Progenitor cell of endocrine pancreas (in vitro differentiated cells): Measurements from ENCODE around the gene TMEM163. TPM values are rescaled to one million over a fixed set of nuclear protein-coding genes. Genes with fewer than 3 reads are reported as not detected.

Experiments used
- DNase-seq: peaks from one replicate; pipeline ENCODE4 v3.0.0; 2021; ENCODE audit warnings: low spot score; ENCODE audit not compliant: unreplicated experiment
- H3K27ac Mint-ChIP-seq: 2 replicates; pipeline ENCODE4 v1.8.0; 2021; ENCODE audit warnings: mild to moderate bottlenecking, moderate library complexity, mixed read lengths
- H3K27me3 Mint-ChIP-seq: 2 replicates; pipeline ENCODE4 v1.8.0; 2021; ENCODE audit warnings: mixed read lengths
- H3K36me3 Mint-ChIP-seq: 2 replicates; pipeline ENCODE4 v1.8.0; 2022; ENCODE audit warnings: mixed read lengths; ENCODE audit not compliant: insufficient read depth
- H3K4me1 Mint-ChIP-seq: 2 replicates; pipeline ENCODE4 v1.8.0; 2021; ENCODE audit warnings: low read depth, mixed read lengths
- H3K4me3 Mint-ChIP-seq: 2 replicates; pipeline ENCODE4 v1.8.0; 2021; ENCODE audit warnings: low read depth, mild to moderate bottlenecking, moderate library complexity, mixed read lengths
- H3K9me3 Mint-ChIP-seq: 2 replicates; pipeline ENCODE4 v1.8.0; 2021; ENCODE audit warnings: low read depth, mixed read lengths
- CTCF ChIP-seq: fragments of 200-600 bp; sonication (generic); IDR thresholded peaks from one replicate; pipeline ENCODE4 v1.5.0; 2021; ENCODE audit warnings: antibody characterized with exemption, mild to moderate bottlenecking; ENCODE audit not compliant: unreplicated experiment
- total RNA-seq: library from RNA; stranded (reverse); gene quantifications from 2 replicates; pipeline ENCODE4 v1.2.1, GENCODE V29; 2021

Gene TMEM163
- total RNA-seq, 1 donor from 2014 or later, result 3.8 TPM

GRCh38 chr2:134558208-134558830 is 160.5 kb downstream of the TMEM163 start:
- TF ChIP-seq CTCF, result no peak
- no peaks in the 10 kb centered on the region for H3K36me3 Mint-ChIP-seq
- peaks cover 21% of the 10 kb centered on the region for H3K4me1 Mint-ChIP-seq
- H3K4me3 Mint-ChIP-seq, result no peak overlapping the region
- no peak for DNase-seq
- H3K27me3 Mint-ChIP-seq, result peaks cover 8% of the 10 kb centered on the region
- H3K9me3 Mint-ChIP-seq, result no peaks in the 10 kb centered on the region
- H3K27ac Mint-ChIP-seq, result no peak overlapping the region

GRCh38 chr2:134555411-134555810 is 163.4 kb downstream of the TMEM163 start:
- Mint-ChIP-seq H3K4me1 (peaks cover 21% of the 10 kb centered on the region), H3K36me3 (no peaks in the 10 kb centered on the region), H3K27me3 (peaks cover 8% of the 10 kb centered on the region), H3K9me3 (no peaks in the 10 kb centered on the region), H3K4me3 (no peak overlapping the region), H3K27ac (no peak overlapping the region)
- DNase-seq, result no peak
- TF ChIP-seq CTCF, result no peak

GRCh38 chr2:134553657-134554056 is 165.1 kb downstream of the TMEM163 start:
- DNase-seq, result no peak
- H3K9me3 Mint-ChIP-seq, result no peaks in the 10 kb centered on the region
- H3K27me3 Mint-ChIP-seq, result peaks cover 8% of the 10 kb centered on the region
- TF ChIP-seq CTCF, result no peak
- H3K4me1 Mint-ChIP-seq, result peaks cover 17% of the 10 kb centered on the region
- no peak overlapping the region for H3K27ac Mint-ChIP-seq
- H3K4me3 Mint-ChIP-seq, result no peak overlapping the region
- no peaks in the 10 kb centered on the region for H3K36me3 Mint-ChIP-seq

- no peak for DNase-seq
- no peaks in the 10 kb centered on the region for H3K27me3 Mint-ChIP-seq
- H3K27ac Mint-ChIP-seq, result no peak overlapping the region
- no peak overlapping the region for H3K4me3 Mint-ChIP-seq
- no peak for TF ChIP-seq CTCF
- H3K4me1 Mint-ChIP-seq, result peaks cover 1% of the 10 kb centered on the region
- H3K9me3 Mint-ChIP-seq, result no peaks in the 10 kb centered on the region
- H3K36me3 Mint-ChIP-seq, result no peaks in the 10 kb centered on the region
Measured at GRCh38 chr2:134550566-134551164, 168.1 kb downstream of the TMEM163 start.

- no peak for TF ChIP-seq CTCF
- no peak overlapping the region for H3K27ac Mint-ChIP-seq
- H3K4me1 Mint-ChIP-seq, result peaks cover 1% of the 10 kb centered on the region
- no peaks in the 10 kb centered on the region for H3K27me3 Mint-ChIP-seq
- DNase-seq, result no peak
- H3K9me3 Mint-ChIP-seq, result no peaks in the 10 kb centered on the region
- H3K36me3 Mint-ChIP-seq, result no peaks in the 10 kb centered on the region
- no peak overlapping the region for H3K4me3 Mint-ChIP-seq
Measured at GRCh38 chr2:134549104-134549503, 169.7 kb downstream of the TMEM163 start.
